Uterus (tissue), 2 donors: ENCODE data around the gene TMEM273.

Source experiments
- POLR2A ChIP-seq, 2 donors: fragments of 450-650 bp; IDR thresholded peaks; one replicate each; pipeline ENCODE4 v1.6.1; 2016; ENCODE audit warnings: antibody characterized with exemption in 2 of 2, mild to moderate bottlenecking in 1 of 2, moderate library complexity in 1 of 2
- TF ChIP-seq, protein P1 (sequence below), 4 experiments: fragments of 200-600 bp in 2 of 4; fragments of 450-650 bp in 2 of 4; sonication (generic) in 2 of 4; IDR thresholded peaks; one replicate each; pipeline ENCODE4 v1.5.1; 2016 to 2019; ENCODE audit warnings: antibody characterized with exemption in 4 of 4, mild to moderate bottlenecking in 2 of 4, moderate library complexity in 1 of 4

DNA sequence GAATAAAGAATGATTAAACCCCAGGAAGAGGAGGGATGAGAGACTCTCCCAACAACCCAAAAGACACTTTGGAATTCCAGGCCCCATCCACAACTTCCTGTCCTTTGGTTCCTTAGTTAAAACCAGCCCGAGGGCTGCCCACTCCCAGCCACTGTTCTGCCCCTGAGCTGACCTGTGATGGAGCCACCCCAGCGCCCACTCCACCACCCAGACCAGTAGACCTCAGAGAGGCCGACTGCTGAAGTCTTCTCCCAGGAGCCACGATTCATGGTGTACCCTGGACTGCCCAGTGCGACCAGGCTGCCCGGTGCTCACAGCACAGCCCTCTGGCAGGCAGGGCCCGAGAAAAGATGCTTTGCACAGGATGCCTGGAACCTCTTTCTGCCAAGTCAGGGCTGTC lies 79.5 kb downstream of the TMEM273 start:
- TF ChIP-seq, protein P1, sequence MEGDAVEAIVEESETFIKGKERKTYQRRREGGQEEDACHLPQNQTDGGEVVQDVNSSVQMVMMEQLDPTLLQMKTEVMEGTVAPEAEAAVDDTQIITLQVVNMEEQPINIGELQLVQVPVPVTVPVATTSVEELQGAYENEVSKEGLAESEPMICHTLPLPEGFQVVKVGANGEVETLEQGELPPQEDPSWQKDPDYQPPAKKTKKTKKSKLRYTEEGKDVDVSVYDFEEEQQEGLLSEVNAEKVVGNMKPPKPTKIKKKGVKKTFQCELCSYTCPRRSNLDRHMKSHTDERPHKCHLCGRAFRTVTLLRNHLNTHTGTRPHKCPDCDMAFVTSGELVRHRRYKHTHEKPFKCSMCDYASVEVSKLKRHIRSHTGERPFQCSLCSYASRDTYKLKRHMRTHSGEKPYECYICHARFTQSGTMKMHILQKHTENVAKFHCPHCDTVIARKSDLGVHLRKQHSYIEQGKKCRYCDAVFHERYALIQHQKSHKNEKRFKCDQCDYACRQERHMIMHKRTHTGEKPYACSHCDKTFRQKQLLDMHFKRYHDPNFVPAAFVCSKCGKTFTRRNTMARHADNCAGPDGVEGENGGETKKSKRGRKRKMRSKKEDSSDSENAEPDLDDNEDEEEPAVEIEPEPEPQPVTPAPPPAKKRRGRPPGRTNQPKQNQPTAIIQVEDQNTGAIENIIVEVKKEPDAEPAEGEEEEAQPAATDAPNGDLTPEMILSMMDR (IDR thresholded peaks at IDR 0.05), result no peak
- no peak for TF ChIP-seq POLR2A (IDR thresholded peaks at IDR 0.05)
